Superior temporal gyrus (tissue), 1 donor: ENCODE measurements around the gene CNTROB.

Source experiments
- DNase-seq: peaks from one replicate; pipeline ENCODE4 v3.0.0-alpha.2; 2016; ENCODE audit errors: extremely low spot score

CNTROB gene

GRCh38 chr17:7984904-7985303 is 52.9 kb downstream of the CNTROB start:
- DNase-seq = no peak

- DNase-seq = peak; percentile 24
These were observed 55.3 kb downstream of the CNTROB start for GRCh38 chr17:7987112-7987893.

- DNase-seq = peak; percentile 98
These were observed 56.8 kb downstream of the CNTROB start for GRCh38 chr17:7988750-7989178.

GRCh38 chr17:7989781-7990655 is 58.0 kb downstream of the CNTROB start:
- DNase-seq = peak; percentile 84

GRCh38 chr17:7992516-7992915 is 60.5 kb downstream of the CNTROB start:
- no peak for DNase-seq

GRCh38 chr17:7992924-7993323 is 60.9 kb downstream of the CNTROB start:
- no peak for DNase-seq

- no peak for DNase-seq
These were observed 62.1 kb downstream of the CNTROB start for GRCh38 chr17:7993972-7994589.

GRCh38 chr17:7995724-7996123 is 63.7 kb downstream of the CNTROB start:
- DNase-seq = no peak

- DNase-seq = no peak
These were observed 65.2 kb downstream of the CNTROB start for GRCh38 chr17:7997186-7997585.
